Measurements from ENCODE around the gene ALDH3B2.

ALDH3B2 gene

GRCh38 chr11:67641338-67642172 is 32.9 kb downstream of the ALDH3B2 start:
- peak overlapping the region; percentile 90 for H3K27ac ChIP-seq
- no peak for TF ChIP-seq CTCF (conservative IDR thresholded peaks at IDR 0.05)
- TF ChIP-seq ZFX (IDR thresholded peaks at IDR 0.05) = no peak

- TF ChIP-seq CTCF (conservative IDR thresholded peaks at IDR 0.05) = no peak
- no peak for TF ChIP-seq ZFX (IDR thresholded peaks at IDR 0.05)
- peak overlapping the region; percentile 90 for H3K27ac ChIP-seq
Observed at GRCh38 chr11:67640758-67641337, 33.6 kb downstream of the ALDH3B2 start.

- no peak for TF ChIP-seq ZFX (IDR thresholded peaks at IDR 0.05)
- no peak for TF ChIP-seq CTCF (conservative IDR thresholded peaks at IDR 0.05)
Observed at GRCh38 chr11:67640021-67640757, 34.2 kb downstream of the ALDH3B2 start.

GRCh38 chr11:67639438-67639859 is 35.0 kb downstream of the ALDH3B2 start, which contains the start of gene TBX10:
TSS of gene TBX10 (minus strand) at chr11:67639763. CDS start at chr11:67639472, 291 bp downstream.
- TF ChIP-seq ZFX (IDR thresholded peaks at IDR 0.05) (no peak), CTCF (conservative IDR thresholded peaks at IDR 0.05) (no peak)
- peak within 1 kb of the TSS; percentile 90 for H3K27ac ChIP-seq

More at GRCh38 chr11:67640021-67640757, 34.2 kb downstream of the ALDH3B2 start:
- H3K27ac ChIP-seq = peak overlapping the region; percentile 90

- TF ChIP-seq CTCF (conservative IDR thresholded peaks at IDR 0.05) = no peak
- no peak for TF ChIP-seq ZFX (IDR thresholded peaks at IDR 0.05)
- H3K27ac ChIP-seq = peak overlapping the region; percentile 90
Observed at GRCh38 chr11:67638535-67639437, 35.6 kb downstream of the ALDH3B2 start.

- H3K27ac ChIP-seq = peak overlapping the region; percentile 93
Observed at GRCh38 chr11:67637441-67637840, 37.0 kb downstream of the ALDH3B2 start.

- TF ChIP-seq CTCF (conservative IDR thresholded peaks at IDR 0.05) = no peak
- TF ChIP-seq ZFX (IDR thresholded peaks at IDR 0.05) = no peak
- H3K27ac ChIP-seq = peak overlapping the region; percentile 93
Observed at GRCh38 chr11:67636962-67637361, 37.5 kb downstream of the ALDH3B2 start.

Measured in C4-2B (cell line).